RPMI8226 (cell line): ENCODE results near the gene INPP4B.
"Not testable (repeated sequence)": the region's sequence is repeated elsewhere in the genome, so short reads cannot be mapped to it uniquely, and the experiment has no call there.

ENCODE experiments used
- DNase-seq: peaks from one replicate; pipeline ENCODE4 v3.0.0-alpha.2; 2015

The INPP4B gene

DNA sequence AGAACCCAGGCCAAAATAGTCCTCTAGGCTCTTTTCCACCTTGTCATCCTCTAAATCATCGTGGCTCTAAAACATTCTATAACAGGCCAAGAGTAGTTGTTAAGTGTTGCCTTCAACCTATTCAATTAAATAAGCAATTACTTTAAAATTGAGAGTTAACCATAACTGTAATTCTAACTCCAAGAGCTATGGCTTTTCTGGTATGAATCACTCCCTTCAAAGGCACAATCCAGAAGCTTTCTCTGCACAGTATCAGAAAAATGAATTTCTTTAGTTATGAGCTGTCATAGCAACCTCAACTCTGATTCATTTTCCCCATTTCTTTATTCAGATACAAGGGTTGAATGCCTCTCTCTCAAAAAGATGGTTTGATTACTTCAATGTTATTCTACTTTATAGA lies 21.7 kb downstream of the INPP4B start:
- DNase-seq, result no peak

DNA sequence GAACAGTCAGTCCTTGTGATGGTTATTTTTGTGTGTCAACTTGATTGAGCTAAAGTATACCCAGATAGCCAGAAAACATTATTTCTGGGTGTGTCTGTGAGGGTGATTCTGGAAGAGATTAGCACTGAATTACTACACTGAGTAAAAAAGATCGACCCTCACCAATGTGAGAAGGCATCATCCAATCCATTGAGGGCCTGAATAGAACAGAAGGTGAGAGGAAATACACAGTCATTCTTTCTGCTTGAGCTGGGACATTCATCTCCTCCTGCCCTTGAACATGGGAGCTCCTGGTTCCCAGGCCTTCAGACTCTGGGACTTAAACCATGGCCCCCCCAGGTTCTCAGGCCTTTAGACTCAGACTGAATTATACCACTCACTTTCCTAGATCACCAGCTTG lies 22.3 kb downstream of the INPP4B start:
- no peak for DNase-seq

DNA sequence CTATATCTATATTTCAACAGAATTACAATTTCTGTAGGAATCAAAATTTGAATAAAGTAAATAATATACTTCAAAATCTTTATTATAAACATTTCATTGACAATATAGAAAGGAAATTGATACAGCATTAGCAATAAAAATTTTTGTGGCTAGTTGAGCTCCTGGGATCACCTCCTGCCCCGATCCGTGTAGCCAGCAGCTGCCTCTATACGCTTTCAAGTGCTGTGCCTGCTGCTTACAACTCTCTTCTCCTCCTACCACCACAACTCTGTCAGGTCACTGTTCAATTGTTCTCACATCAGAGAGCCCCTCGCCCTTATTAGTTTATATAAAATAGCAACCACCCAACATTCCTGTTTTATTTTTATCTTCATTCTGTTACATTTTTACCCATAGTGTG lies 27.6 kb downstream of the INPP4B start:
- no peak for DNase-seq

DNA sequence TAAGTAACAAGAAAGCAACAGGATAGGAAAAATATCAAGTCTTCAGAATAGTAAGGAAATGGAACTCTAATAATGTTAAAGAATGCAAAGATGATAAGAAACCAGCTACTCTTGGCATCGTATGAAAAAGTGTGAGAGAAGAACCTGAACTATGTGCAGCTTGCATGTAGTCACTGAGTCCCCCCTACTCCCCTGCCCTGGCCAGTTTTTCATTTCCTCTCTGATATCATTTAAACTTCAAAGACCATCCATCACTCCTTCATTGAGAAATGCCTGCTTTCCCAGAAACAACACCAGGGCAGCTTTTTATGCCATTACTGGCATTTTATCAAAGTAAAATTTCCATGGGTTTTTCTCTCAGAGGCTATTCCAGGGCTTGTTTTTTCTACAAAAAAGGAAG lies 28.1 kb downstream of the INPP4B start:
- no peak for DNase-seq

DNA sequence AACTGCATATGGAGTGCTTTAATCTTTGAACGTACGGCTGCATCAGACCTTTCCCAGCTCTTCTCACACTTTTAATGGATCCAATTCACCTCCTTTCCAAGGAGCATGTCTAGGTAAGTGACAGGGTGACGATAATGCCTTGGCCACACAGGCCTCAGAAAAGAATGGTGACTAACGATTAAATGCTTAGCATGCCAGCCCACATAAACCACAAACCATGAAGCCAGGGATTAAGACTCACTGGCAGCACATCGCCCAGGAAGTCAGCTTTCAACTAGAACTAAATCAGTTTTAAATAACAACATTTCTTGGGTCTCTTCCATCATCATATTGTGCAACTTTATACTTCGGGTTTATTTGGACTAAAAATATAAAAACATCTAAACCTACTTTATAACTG lies 28.7 kb downstream of the INPP4B start:
- no peak for DNase-seq

DNA sequence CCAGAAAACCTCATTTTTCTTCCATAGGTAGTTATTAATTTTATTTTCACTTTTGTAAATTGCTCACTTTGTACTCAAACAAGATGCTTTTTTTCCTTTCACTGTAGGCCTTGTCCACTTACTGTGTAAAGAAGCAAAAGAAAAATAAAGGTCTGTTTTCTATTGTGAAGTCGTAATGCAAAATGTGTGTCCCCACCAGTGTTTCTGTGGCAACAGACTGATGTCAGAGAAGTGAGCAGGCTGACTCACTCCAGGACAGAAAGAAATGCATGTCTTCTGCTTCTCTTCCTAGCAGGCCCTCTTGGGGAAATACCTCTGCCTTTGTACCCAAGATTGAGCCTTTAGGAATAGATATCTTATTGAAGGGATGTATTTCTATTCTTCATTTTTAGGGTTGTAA lies 30.3 kb downstream of the INPP4B start:
- DNase-seq, result no peak

DNA sequence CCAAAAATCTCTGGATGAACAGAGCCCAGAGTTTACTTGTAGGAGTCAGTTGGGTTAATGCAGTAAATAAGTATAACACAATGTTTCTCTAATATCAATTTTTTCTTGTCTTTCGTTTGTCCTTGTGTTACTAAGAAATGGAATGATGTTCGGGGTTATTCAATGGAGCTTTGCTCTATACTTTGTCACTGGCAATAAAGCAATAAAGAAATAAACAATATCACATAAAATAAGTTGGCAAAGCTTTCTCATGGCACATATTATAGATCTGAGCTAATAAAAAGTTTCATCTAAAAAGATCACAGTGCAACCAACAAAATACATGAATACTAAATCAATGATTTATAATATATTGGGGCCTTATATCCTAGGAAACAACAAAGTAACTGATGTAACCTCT lies 32.7 kb downstream of the INPP4B start:
- DNase-seq, result no peak

DNA sequence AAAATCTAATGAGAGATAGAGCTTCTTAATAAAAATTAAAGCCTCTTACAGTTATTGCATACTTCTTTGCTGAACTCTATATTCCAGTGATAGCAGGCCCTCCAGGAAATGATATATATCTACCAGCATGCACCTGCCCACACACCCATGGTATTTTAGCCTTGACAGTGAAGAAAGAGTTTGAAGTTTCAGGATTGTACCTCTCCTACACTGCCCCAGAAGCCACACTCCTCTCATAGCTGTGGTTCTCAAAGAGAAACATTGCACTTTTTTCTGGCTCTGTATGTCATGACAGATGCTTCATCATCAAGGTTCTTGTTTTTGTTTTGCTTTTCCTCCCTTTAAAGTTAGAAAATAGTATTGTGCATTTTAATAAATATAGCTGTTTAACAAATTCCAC lies 34.0 kb downstream of the INPP4B start:
- DNase-seq, result no peak

DNA sequence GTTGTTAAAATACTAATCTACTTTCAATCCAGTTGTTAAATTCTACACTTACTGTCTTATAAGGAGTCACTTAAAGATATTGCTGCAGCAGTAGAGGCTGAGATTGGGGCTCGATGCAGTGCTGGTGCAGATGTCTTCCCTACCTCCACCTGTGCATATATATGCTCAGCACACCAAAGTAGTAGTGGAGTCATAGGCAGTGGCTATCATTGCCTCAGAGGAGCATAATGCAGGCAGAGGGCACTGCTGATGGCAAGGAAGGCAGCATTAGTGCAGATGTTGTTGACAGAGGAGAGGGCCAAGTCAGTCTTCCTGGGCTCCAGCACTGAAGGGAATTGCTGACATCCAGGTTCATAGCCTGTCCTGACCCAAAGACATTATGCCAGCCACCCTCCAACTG lies 35.1 kb downstream of the INPP4B start:
- DNase-seq, result no peak

DNA sequence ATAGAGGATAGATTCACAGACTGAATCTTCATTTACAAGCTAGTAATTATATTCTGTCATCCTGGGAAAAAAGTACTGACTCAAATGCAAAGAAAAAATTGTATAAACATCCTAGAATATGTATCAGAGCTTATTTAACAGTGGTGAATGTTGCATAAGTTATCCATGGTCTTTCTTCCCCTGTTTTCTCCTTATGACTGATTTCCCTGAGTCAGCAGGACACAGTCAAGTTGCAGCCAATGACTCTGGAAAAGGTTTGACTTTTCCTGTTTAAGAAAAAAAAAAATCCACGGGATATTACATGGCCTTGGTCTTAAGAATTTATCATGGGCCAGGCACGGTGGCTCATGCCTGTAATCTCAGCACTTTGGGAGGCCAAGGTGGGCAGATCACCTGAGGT lies 36.5 kb downstream of the INPP4B start:
- no peak for DNase-seq

DNA sequence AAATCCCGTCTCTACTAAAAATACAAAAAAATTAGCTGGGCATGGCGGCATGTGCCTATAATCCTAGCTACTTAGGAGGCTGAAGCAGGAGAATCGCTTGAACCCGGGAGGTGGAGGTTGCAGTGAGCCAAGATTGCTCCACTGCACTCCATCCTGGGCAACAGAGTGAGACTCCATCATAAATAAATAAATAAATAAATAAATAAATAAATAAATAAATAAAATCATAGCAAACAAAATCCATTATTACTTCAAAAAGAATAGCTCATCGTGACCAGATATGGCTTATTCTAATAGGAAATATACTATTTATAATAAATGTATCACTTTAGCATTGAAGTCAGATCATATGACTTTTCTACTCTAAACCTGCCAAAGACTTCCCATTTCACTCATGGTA lies 42.2 kb downstream of the INPP4B start:
- DNase-seq, result not testable (repeated sequence)

DNA sequence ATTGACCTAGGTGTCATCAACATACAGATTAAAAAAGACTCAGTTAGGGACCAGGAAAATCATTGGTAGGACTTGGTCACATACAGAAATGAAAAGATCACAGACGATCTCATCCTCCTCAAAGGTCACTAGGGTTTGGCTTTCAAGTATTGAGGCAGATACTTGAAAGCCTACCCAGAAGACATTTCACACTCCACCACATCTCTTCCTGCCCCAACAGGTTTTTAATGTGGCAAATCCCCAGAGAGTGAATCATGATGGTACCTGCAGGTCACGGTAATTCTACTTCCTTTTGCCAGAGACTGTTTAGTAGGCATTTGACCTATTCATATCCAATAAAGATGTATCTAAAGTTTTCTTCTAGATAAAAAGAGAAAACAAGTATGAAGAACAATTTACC lies 44.1 kb downstream of the INPP4B start:
- DNase-seq, result no peak

DNA sequence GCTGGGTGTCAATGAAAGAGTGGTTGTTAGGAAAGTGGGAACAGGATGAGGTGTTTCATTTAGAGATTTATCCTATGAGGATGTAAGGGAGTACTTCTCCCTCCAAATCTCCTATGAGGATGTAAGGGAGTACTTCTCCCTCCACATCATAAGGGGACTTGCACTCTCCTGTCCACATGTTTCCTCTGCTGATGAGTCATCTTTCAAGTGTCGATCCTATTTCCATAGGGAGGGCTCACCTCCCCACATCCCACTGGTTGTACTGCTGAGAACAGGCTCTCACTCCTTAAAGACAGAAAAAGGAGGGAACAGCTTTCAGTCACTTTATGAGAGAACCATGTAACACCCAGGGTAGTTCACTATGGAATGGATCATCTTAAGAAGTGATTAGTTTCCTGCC lies 65.0 kb downstream of the INPP4B start:
- DNase-seq, result no peak

DNA sequence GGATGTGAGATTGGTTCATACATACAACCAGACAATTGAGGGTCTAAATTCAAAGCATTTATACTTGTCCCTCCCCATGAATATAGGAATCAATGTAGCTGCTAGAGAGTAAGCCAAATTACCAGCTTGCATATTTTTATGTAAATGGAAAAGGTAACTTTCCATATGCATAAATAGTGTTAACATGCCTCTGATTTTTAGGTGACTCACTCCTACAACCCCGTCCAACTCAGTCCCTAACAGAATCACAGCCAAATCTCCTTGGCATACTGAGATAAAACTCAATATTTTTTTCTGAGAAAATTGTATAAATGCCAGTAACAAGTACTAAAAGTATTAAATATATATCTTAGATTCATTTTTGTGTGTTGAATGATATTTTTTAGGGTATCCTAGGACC lies 67.2 kb downstream of the INPP4B start:
- DNase-seq, result no peak

DNA sequence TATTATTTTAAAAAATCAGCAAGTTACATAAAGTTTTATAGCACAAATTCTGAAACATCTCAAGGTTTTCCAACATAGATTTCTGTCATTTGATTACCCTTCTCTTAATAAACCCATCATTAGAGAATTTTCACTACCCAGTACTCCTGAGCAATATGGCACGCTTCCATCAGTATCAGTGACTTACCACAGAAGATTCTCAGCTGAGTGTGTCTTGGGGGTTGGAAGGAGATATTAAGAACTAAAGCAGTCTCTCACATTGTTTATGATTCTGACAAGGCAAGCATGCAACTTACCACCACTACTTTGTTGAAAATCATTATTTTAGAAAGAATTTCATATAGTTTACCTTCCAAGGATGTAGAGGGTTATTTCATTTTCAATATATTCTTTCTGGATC lies 67.7 kb downstream of the INPP4B start:
- no peak for DNase-seq

DNA sequence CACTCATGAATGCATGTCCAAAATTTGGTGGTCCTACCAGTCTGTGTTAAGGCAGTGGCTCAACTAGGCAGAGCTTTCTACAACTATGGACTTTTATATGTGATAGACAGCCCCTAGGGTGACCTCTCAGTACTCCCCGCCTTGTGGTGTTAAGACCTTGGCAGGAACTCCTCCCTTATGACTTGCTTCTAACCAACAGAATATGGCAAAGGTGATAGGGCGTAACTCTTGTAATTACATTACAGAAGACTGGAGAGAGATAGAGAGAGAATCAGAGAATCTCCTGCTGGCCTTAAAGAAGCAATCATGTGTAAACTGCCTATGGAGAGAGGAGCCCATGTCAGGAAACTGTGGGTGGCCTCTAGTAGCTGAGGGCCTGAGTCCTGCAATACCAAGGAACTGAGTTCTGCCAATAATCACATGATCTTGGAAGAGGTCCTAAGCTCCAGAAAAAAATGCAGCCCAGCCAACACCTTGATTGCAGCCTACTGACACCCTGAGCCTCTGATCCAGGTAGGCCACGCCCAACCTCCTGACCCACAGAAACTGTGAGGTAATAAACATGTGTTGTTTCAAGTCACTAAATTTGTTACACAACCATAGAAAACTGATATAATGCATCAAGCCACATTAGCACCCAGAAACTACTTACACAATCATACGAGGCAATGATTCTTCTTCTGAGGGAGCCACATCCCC lies 68.9 kb downstream of the INPP4B start:
- no peak for DNase-seq

DNA sequence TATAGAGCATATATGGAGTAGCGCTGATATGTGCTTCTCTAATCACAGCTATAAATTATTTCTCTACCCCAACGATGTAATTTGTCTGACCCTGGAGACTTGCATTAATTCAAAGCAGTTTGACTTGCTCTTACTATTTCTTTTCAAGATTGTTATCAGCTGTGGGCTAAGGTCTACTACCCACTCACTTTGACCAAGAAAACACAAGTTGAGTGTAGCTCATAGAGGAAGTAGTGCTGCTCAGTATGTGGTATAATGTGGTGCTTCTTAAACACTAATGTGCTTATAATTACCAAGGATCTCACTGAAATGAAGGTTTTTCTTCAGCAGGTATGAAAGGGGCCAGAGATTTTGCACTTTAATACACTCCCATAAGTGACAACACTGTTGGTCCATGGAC lies 70.1 kb downstream of the INPP4B start:
- DNase-seq, result no peak

DNA sequence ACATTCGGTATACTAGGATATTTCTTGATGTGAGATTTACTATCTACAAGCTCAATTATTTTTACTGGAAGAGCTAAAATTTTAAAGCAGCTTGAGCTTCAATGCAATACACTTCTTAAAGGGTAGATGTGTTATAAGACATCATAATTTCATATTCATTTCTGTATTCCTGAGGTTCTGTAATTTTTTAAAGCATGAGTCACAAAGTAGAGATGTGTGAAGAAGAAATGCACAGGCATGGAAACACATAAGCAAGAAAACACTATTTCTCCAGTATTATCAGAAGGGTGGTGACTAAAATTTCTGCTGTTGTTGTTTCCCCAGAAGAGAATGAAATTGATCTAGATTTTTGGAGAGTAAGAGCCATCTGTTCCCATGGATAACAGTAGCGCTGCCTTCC lies 72.6 kb downstream of the INPP4B start:
- no peak for DNase-seq

DNA sequence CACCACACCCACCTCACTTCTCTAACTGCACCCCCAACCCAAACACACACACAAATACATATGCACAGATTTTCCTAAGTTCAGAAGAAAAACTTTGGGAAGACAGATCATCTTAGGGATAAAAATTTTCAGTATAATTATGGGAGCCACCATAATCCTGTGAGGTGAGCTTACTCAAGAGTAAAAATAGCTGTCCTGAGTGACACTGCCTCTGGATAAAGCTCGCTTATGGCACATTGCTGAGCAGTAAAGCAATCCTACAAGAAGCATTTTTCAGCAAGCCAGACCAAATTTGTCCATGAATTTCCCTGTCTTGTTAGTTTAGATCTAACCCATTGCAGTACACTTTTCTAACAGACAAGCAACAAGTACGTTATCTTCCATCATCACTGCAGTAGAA lies 83.8 kb downstream of the INPP4B start:
- no peak for DNase-seq

DNA sequence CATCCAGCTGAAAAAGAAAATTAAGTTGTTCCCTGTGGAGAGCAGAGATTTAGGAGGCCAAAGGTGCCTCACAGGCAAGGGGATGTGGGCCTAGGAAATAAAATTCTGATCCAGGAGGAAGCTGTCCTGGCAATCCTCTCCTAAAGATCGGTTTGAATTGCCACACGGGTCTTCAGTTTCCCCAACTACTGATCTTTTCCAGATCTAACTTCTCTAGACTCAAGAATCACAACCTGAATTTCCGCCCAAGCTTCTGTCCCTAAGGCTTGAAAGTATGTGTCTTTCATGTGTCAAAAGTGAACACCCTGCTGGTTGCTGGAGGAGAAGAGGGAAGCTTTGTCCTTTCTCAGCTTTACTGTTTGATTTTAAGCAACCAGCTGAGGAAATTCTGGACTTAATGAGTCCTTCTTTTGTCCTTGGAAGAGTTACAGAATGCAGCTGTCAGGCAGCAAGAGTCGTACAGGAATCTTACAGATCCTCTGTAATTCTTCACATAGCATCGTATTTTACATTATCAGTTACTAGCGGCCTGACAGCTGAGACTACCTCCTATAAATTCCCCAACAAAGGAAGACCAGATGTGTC lies 93.8 kb downstream of the INPP4B start:
- no peak for DNase-seq

DNA sequence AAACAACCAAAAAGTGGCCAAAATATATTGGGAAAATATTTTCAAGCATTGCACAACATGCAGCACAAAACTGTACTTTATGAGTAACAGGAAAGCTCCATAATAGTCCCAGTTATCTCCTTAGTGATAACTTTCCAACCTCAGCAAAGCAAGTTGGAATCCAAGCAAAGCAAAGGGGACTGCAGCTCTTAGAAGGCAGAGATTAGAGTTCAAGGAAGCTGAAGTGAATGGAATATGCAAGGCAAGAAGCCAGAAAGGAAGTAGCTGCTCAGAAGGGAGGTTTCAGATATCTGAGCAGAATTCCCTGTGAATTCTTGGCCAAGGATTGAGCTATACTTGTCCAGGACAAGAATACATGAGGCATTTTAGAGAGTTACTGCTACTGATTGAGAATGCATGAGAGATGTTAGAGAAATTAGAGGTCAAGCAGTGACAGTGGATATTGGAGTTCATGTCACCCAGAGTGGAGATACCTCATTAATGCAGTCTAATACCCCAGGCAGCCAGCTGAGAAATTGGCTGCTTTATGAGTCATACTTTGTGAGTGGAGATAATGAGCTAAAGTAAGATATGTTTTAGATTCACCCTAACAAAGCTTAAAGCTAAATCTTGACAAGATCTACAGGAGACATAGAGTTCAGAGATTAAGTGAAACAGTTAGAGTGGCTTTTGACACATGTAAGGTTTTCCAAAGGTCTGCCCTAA lies 102.8 kb downstream of the INPP4B start:
- no peak for DNase-seq

DNA sequence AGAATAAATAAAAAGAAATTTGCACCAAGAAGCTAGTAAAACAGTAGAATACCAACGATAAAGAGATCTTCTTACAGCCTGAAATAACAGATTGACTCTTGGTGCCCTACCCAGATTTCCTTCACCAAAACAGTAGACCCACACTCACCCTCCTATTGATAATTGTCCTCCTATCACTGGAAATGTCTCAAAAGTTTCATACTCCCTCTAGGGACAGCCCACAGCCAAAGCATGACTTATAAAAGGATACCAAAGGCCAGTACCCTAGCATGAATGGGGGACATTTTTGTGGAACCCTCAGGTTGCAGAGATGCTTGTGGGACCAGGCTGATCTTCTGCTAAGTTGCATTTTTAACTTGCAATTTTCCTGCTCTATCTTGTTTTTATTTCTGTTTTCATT lies 104.1 kb downstream of the INPP4B start:
- DNase-seq, result no peak

DNA sequence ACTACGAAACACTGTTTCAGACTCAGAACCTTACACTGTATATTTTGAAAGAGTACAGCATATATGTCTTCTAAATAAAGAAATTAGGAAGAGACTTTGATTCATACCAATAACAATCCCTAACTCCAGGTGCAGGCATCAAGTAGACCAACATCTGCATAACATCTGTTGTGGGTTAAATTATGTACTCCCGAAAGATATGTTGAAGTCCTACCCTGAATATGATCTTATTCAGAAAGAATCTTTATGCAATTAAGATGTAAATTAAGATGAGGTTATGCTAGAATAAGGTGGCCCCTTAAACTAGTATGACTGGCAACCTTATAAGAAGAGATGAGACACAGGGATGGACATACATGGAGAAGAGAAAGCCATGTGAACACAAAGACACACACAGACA lies 117.9 kb downstream of the INPP4B start:
- DNase-seq, result no peak

DNA sequence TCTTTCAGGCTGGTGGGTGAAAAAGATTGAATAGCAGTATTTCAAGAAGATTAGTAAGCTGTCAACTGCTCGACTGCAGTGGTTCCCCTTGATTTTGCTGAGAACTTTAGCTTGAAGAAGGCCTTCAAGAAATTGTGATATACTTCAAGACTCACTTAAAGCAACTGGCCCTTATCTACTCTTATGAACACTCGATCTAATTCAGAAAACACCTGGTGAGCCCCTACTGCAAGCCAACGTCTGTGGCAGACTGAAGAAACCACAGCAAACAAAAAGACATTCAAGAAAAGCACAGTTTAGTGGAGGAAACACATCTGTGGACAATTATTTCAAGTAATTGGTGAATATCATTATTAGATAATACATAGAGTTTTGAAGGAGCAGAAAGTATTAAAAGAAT lies 119.0 kb downstream of the INPP4B start:
- no peak for DNase-seq

DNA sequence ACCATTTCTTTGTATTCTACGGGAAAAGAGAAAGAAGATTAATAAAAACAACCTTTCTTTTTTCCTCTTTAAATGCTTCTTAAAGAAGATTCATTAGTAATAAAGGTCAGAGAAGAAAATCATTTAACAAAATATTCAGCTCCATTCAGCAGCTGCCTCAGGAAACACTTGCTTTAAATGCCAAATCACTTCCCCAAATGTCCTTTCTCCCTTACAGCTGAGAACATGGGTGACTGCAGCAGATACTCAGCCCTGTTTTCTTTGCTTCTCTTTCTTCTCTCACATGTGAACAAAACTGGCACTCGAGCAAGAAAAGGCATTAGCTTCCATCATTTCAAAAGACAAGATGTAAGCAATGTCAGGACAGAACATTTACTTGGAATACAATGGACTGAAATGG lies 120.2 kb downstream of the INPP4B start:
- no peak for DNase-seq
